Spinal cord (tissue), 10 donors: ENCODE measurements around the gene CHSY1. TPM values are rescaled to one million over a fixed set of nuclear protein-coding genes. Genes with fewer than 3 reads are reported as not detected.

Source experiments
- DNase-seq, 6 donors: peaks; one replicate each; pipeline versions ENCODE4 v3.0.0 to v3.0.0-alpha.2; 2013 to 2015; ENCODE audit warnings: low spot score in 6 of 6, low read depth in 4 of 6
- H3K27ac ChIP-seq: one replicate; pipeline ENCODE4 v1.5.1; 2013; ENCODE audit warnings: low read depth, low read length, control low read depth
- H3K27me3 ChIP-seq: one replicate; pipeline ENCODE4 v1.6.1; 2013; ENCODE audit warnings: low read length; ENCODE audit not compliant: control insufficient read depth, insufficient read depth
- H3K36me3 ChIP-seq: one replicate; pipeline ENCODE4 v1.6.1; 2013; ENCODE audit warnings: low read length; ENCODE audit not compliant: control insufficient read depth, insufficient read depth
- H3K4me1 ChIP-seq: one replicate; pipeline ENCODE4 v1.6.1; 2013; ENCODE audit warnings: low read length; ENCODE audit not compliant: control insufficient read depth, insufficient read depth
- H3K4me3 ChIP-seq: one replicate; pipeline ENCODE4 v1.5.1; 2013; ENCODE audit warnings: low read depth, low read length, control low read depth
- H3K9me3 ChIP-seq: one replicate; pipeline ENCODE4 v1.6.1; 2013; ENCODE audit warnings: low read length; ENCODE audit not compliant: control insufficient read depth, insufficient read depth
- WGBS: methylation state at CpG from one replicate; pipeline ENCODE4 v1.1.5; 2013; ENCODE audit warnings: missing lambda C conversion rate; ENCODE audit not compliant: insufficient coverage; 5-methylcytosine and 5-hydroxymethylcytosine counted together
- polyA plus RNA-seq, 2 donors: library from polyadenylated mRNA; unstranded; fragments of 120-200 nt; gene quantifications; one replicate each; pipeline ENCODE4 v1.2.1, GENCODE V29; 2013; ENCODE audit not compliant: insufficient read length in 2 of 2
- total RNA-seq, 2 donors: library from RNA; depleted of rRNA in 1 of 2; stranded (reverse); fragments of 120-200 nt in 1 of 2; fragments of >200 nt in 1 of 2; gene quantifications; one replicate each; pipeline versions ENCODE4 v1.2.3 to v1.2.4, GENCODE V29; 2013 to 2014
- donor health status: healthy.

Gene CHSY1
- total and polyA plus RNA-seq, 4 donors: 28.2 to 67.3 (median 32.6) TPM

- H3K4me1 ChIP-seq: peaks cover 13% of the 10 kb centered on the region
- H3K36me3 ChIP-seq: no peaks in the 10 kb centered on the region
- no peak for DNase-seq
- WGBS: 87% methylated on average over 11 of the region's 15 CpGs
- H3K4me3 ChIP-seq: no peak overlapping the region
- no peak overlapping the region for H3K27ac ChIP-seq
- no peaks in the 10 kb centered on the region for H3K27me3 ChIP-seq
- H3K9me3 ChIP-seq: peaks cover under 1% of the 10 kb centered on the region
These were observed 92.5 kb downstream of the CHSY1 start for GRCh38 chr15:101159096-101159935.

- H3K4me1 ChIP-seq: peaks cover 13% of the 10 kb centered on the region
- no peaks in the 10 kb centered on the region for H3K27me3 ChIP-seq
- WGBS: 86% methylated on average over 21 of the region's 30 CpGs
- no peaks in the 10 kb centered on the region for H3K36me3 ChIP-seq
- H3K27ac ChIP-seq: no peak overlapping the region
- H3K9me3 ChIP-seq: no peaks in the 10 kb centered on the region
- DNase-seq: no peak
- H3K4me3 ChIP-seq: no peak overlapping the region
These were observed 93.4 kb downstream of the CHSY1 start for GRCh38 chr15:101158166-101159095.

- Histone ChIP-seq H3K9me3 (no peaks in the 10 kb centered on the region), H3K4me1 (peaks cover 6% of the 10 kb centered on the region), H3K27me3 (no peaks in the 10 kb centered on the region), H3K27ac (no peak overlapping the region), H3K4me3 (no peak overlapping the region), H3K36me3 (no peaks in the 10 kb centered on the region)
- no peak for DNase-seq
- 92% methylated on average over 6 of the region's 6 CpGs for WGBS
These were observed 94.1 kb downstream of the CHSY1 start for GRCh38 chr15:101157721-101158120.

GRCh38 chr15:101156509-101157159, 95.2 kb downstream of the CHSY1 start:
- no peak overlapping the region for H3K27ac ChIP-seq
- no peaks in the 10 kb centered on the region for H3K9me3 ChIP-seq
- DNase-seq: no peak
- no peak overlapping the region for H3K4me3 ChIP-seq
- no peaks in the 10 kb centered on the region for H3K36me3 ChIP-seq
- WGBS: 75% methylated on average over 14 of the region's 21 CpGs
- no peaks in the 10 kb centered on the region for H3K4me1 ChIP-seq
- H3K27me3 ChIP-seq: no peaks in the 10 kb centered on the region

GRCh38 chr15:101156061-101156460, 95.8 kb downstream of the CHSY1 start:
- no peaks in the 10 kb centered on the region for H3K27me3 ChIP-seq
- H3K4me1 ChIP-seq: no peaks in the 10 kb centered on the region
- H3K36me3 ChIP-seq: no peaks in the 10 kb centered on the region
- WGBS: 93% methylated on average over 6 of the region's 6 CpGs
- DNase-seq: no peak
- H3K9me3 ChIP-seq: no peaks in the 10 kb centered on the region
- no peak overlapping the region for H3K4me3 ChIP-seq
- no peak overlapping the region for H3K27ac ChIP-seq

- Histone ChIP-seq H3K27ac (no peak overlapping the region), H3K9me3 (no peaks in the 10 kb centered on the region), H3K4me1 (peaks cover 6% of the 10 kb centered on the region), H3K4me3 (no peak overlapping the region), H3K27me3 (no peaks in the 10 kb centered on the region), H3K36me3 (no peaks in the 10 kb centered on the region)
- DNase-seq: no peak
- WGBS: 92% methylated on average over 16 of the region's 19 CpGs
These were observed 97.8 kb downstream of the CHSY1 start for GRCh38 chr15:101153801-101154656.

- Histone ChIP-seq H3K36me3 (no peaks in the 10 kb centered on the region), H3K27me3 (no peaks in the 10 kb centered on the region), H3K4me1 (peaks cover 12% of the 10 kb centered on the region), H3K9me3 (no peaks in the 10 kb centered on the region), H3K4me3 (no peak overlapping the region), H3K27ac (no peak overlapping the region)
- DNase-seq: no peak
- WGBS: 80% methylated on average over 6 of the region's 10 CpGs
These were observed 98.9 kb downstream of the CHSY1 start for GRCh38 chr15:101152914-101153313.

GRCh38 chr15:101151288-101151687, 100.6 kb downstream of the CHSY1 start:
- Histone ChIP-seq H3K4me3 (no peak overlapping the region), H3K27ac (no peak overlapping the region), H3K27me3 (no peaks in the 10 kb centered on the region), H3K36me3 (no peaks in the 10 kb centered on the region), H3K9me3 (no peaks in the 10 kb centered on the region), H3K4me1 (peaks cover 12% of the 10 kb centered on the region)
- WGBS: 82% methylated on average over 7 of the region's 8 CpGs
- DNase-seq: no peak

- DNase-seq: no peak
- H3K27ac ChIP-seq: no peak overlapping the region
- H3K27me3 ChIP-seq: no peaks in the 10 kb centered on the region
- 95% methylated on average over 6 of the region's 7 CpGs for WGBS
- no peak overlapping the region for H3K4me3 ChIP-seq
- H3K9me3 ChIP-seq: no peaks in the 10 kb centered on the region
- no peaks in the 10 kb centered on the region for H3K36me3 ChIP-seq
- H3K4me1 ChIP-seq: peaks cover 12% of the 10 kb centered on the region
These were observed 101.2 kb downstream of the CHSY1 start for GRCh38 chr15:101150723-101151040.
